ENCODE results near the gene PTPN1. TPM values are rescaled to one million over a fixed set of nuclear protein-coding genes. Genes with fewer than 3 reads are reported as not detected.

Gene PTPN1
- total and polyA plus RNA-seq, 10 donors = 20.5 to 84.9 (median 68.6) TPM

- Histone ChIP-seq H3K27ac (no peak overlapping the region), H3K4me1 (peaks cover 6 to 18% (median 12%) of the 10 kb centered on the region in 6 donors), H3K27me3 (replicated peaks in 1 of 7) (no peaks in the 10 kb centered on the region), H3K4me3 (no peak overlapping the region), H3K36me3 (no peaks in the 10 kb centered on the region), H3K9me3 (no peaks in the 10 kb centered on the region)
- 70 to 84% (median 73%) methylated on average over 10 of the region's 10 CpGs for WGBS, 5 donors
- intact Hi-C loops (cut with DNase I; ENCODE audit: low total_unique reads) = no loop called here
- TF ChIP-seq POLR2A (IDR thresholded peaks at IDR 0.05) = no peak
- TF ChIP-seq CTCF (IDR thresholded peaks at IDR 0.05 in 8 of 11, conservative IDR thresholded peaks at IDR 0.05 in 3 of 11) = no peak
- no peak for TF ChIP-seq POLR2AphosphoS5 (IDR thresholded peaks at IDR 0.05)
- no peak for DNase-seq
These were observed 21.9 kb upstream of the PTPN1 start for GRCh38 chr20:50488236-50488806.

GRCh38 chr20:50491168-50491567 lies 19.0 kb upstream of the PTPN1 start:
- no peak for DNase-seq
- Histone ChIP-seq H3K4me3 (no peak overlapping the region), H3K4me1 (no peaks in the 10 kb centered on the region), H3K27me3 (replicated peaks in 1 of 7) (no peaks in the 10 kb centered on the region), H3K36me3 (no peaks in the 10 kb centered on the region), H3K27ac (no peak overlapping the region), H3K9me3 (no peaks in the 10 kb centered on the region)
- intact Hi-C loops (cut with DNase I; ENCODE audit: low total_unique reads) = no loop called here
- TF ChIP-seq POLR2A (IDR thresholded peaks at IDR 0.05) (no peak), POLR2AphosphoS5 (IDR thresholded peaks at IDR 0.05) (no peak), CTCF (IDR thresholded peaks at IDR 0.05 in 8 of 11, conservative IDR thresholded peaks at IDR 0.05 in 3 of 11) (no peak)
- 52 to 79% (median 61%) methylated on average over 1 of the region's 1 CpG for WGBS, 5 donors

GRCh38 chr20:50491926-50492634 lies 18.1 kb upstream of the PTPN1 start:
- WGBS, 5 donors = 79 to 85% (median 84%) methylated on average over 8 of the region's 8 CpGs
- intact Hi-C loops (cut with DNase I; ENCODE audit: low total_unique reads) = no loop called here
- TF ChIP-seq POLR2A (IDR thresholded peaks at IDR 0.05) (no peak), CTCF (IDR thresholded peaks at IDR 0.05 in 8 of 11, conservative IDR thresholded peaks at IDR 0.05 in 3 of 11) (no peak)
- no peaks in the 10 kb centered on the region for H3K36me3 ChIP-seq
- H3K9me3 ChIP-seq = no peaks in the 10 kb centered on the region
- no peak for DNase-seq
- no peak overlapping the region for H3K4me3 ChIP-seq
- no peak overlapping the region for H3K27ac ChIP-seq
- H3K4me1 ChIP-seq = no peaks in the 10 kb centered on the region
- no peaks in the 10 kb centered on the region for H3K27me3 ChIP-seq (replicated peaks in 1 of 7)

GRCh38 chr20:50493881-50494253 lies 16.3 kb upstream of the PTPN1 start:
- DNase-seq = no peak
- Histone ChIP-seq H3K9me3 (no peaks in the 10 kb centered on the region), H3K27me3 (replicated peaks in 1 of 7) (no peaks in the 10 kb centered on the region), H3K36me3 (no peaks in the 10 kb centered on the region), H3K4me1 (peaks cover 0 to 14% (median 0%) of the 10 kb centered on the region in 6 donors), H3K4me3 (no peak overlapping the region), H3K27ac (no peak overlapping the region)
- intact Hi-C loops (cut with DNase I; ENCODE audit: low total_unique reads) = no loop called here
- WGBS, 5 donors = 75 to 95% (median 85%) methylated on average over 5 of the region's 5 CpGs
- TF ChIP-seq CTCF (IDR thresholded peaks at IDR 0.05 in 8 of 11, conservative IDR thresholded peaks at IDR 0.05 in 3 of 11) = no peak
- TF ChIP-seq POLR2AphosphoS5 (IDR thresholded peaks at IDR 0.05) = no peak
- no peak for TF ChIP-seq POLR2A (IDR thresholded peaks at IDR 0.05)
